Gastroesophageal sphincter (tissue), 3 donors: Measurements from ENCODE around the gene NAXE.

Experiments
- EP300 ChIP-seq: sonication (generic); formaldehyde crosslinking; IDR thresholded peaks from one replicate; pipeline ENCODE4 v1.6.1; 2017; ENCODE audit warnings: antibody characterized with exemption, mild to moderate bottlenecking
- POLR2A ChIP-seq, 2 donors: fragments of 450-650 bp; IDR thresholded peaks; one replicate each; pipeline ENCODE4 v1.6.1; 2017; ENCODE audit warnings: antibody characterized with exemption in 2 of 2, mild to moderate bottlenecking in 2 of 2, moderate library complexity in 1 of 2
- POLR2AphosphoS5 ChIP-seq: sonication (generic); formaldehyde crosslinking; IDR thresholded peaks from one replicate; pipeline ENCODE4 v1.6.1; 2017; ENCODE audit warnings: antibody characterized with exemption
- TF ChIP-seq, protein P1 (sequence below), 4 experiments: fragments of 200-600 bp in 2 of 4; fragments of 450-650 bp in 2 of 4; sonication (generic) in 1 of 4; IDR thresholded peaks; one replicate each; pipeline ENCODE4 v1.5.1; 2017 to 2019; ENCODE audit warnings: antibody characterized with exemption in 4 of 4, mild to moderate bottlenecking in 2 of 4, moderate library complexity in 2 of 4

DNA sequence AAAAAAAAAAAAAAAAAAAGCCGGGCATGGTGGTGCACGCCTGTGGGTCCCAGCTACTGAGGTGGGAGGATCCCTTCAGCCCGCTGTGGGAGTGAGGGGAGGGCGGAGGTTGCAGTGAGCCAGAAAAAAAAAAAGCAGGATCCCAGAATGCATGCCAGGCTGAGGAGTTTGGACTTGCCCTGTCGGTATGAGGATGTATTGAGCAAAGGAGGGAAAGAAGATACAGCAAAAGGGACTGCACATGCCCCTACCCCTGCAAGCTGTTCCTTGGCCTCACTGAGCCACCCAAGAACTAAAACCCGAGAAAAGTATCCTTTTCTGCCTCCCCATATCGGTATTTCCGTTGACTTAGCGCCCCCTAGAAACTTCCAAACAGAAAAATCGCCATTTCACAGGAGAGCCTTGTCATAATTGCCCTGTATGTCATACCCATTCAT, 11.0 kb downstream of the NAXE start:
- TF ChIP-seq, protein P1, sequence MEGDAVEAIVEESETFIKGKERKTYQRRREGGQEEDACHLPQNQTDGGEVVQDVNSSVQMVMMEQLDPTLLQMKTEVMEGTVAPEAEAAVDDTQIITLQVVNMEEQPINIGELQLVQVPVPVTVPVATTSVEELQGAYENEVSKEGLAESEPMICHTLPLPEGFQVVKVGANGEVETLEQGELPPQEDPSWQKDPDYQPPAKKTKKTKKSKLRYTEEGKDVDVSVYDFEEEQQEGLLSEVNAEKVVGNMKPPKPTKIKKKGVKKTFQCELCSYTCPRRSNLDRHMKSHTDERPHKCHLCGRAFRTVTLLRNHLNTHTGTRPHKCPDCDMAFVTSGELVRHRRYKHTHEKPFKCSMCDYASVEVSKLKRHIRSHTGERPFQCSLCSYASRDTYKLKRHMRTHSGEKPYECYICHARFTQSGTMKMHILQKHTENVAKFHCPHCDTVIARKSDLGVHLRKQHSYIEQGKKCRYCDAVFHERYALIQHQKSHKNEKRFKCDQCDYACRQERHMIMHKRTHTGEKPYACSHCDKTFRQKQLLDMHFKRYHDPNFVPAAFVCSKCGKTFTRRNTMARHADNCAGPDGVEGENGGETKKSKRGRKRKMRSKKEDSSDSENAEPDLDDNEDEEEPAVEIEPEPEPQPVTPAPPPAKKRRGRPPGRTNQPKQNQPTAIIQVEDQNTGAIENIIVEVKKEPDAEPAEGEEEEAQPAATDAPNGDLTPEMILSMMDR (IDR thresholded peaks at IDR 0.05) = peak in 1 of 4 experiments; percentile 28
- no peak for TF ChIP-seq POLR2AphosphoS5
- TF ChIP-seq POLR2A (IDR thresholded peaks at IDR 0.05) = no peak
- no peak for TF ChIP-seq EP300
